ENCODE measurements around the gene IFI27.

The IFI27 gene

DNA sequence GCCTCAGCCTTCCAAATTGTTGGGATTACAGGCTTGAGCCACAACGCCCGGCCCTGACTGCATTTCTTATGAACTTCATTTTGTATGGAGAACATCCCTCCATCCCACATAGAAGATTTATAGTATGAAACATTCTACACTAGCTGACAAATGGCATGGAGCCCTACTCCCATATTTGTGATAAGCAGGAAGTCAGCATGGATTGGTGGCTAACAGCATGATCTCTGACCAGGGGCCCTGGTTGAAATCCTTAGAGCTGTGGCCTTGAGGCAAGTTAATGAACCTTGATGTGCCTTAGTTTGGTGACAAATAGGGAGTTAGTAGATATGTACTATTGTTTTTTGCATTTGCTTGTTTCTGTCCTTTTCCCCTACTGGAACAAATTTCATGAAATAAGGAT, 17.1 kb upstream of the IFI27 start:
- TF ChIP-seq, protein P1, sequence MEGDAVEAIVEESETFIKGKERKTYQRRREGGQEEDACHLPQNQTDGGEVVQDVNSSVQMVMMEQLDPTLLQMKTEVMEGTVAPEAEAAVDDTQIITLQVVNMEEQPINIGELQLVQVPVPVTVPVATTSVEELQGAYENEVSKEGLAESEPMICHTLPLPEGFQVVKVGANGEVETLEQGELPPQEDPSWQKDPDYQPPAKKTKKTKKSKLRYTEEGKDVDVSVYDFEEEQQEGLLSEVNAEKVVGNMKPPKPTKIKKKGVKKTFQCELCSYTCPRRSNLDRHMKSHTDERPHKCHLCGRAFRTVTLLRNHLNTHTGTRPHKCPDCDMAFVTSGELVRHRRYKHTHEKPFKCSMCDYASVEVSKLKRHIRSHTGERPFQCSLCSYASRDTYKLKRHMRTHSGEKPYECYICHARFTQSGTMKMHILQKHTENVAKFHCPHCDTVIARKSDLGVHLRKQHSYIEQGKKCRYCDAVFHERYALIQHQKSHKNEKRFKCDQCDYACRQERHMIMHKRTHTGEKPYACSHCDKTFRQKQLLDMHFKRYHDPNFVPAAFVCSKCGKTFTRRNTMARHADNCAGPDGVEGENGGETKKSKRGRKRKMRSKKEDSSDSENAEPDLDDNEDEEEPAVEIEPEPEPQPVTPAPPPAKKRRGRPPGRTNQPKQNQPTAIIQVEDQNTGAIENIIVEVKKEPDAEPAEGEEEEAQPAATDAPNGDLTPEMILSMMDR (IDR thresholded peaks at IDR 0.05; ENCODE audit: low read depth, low read length): no peak
- H3K4me3 ChIP-seq (ENCODE audit: low read depth, low read length): no peak overlapping the region

DNA sequence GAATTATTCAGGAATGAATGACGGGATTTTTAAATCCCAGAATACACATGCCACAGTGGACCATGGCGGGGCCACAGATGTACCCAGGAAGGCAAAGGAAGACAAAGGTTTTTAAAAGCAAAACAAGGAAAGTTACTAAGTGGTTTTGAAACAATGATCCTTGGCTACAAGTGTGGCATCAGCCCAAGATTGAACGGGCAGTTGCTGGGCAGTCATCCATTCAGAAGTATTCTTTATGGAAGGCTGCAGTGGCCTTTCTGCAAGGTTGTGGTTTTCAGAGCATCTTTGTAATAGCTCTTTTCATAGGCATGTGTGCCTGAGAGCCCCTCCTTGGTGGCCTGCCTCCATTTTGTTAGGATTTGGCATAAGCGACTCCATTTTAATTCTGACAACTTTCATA, 13.4 kb upstream of the IFI27 start:
- TF ChIP-seq, protein P1 (IDR thresholded peaks at IDR 0.05; ENCODE audit: low read depth, low read length): no peak

DNA sequence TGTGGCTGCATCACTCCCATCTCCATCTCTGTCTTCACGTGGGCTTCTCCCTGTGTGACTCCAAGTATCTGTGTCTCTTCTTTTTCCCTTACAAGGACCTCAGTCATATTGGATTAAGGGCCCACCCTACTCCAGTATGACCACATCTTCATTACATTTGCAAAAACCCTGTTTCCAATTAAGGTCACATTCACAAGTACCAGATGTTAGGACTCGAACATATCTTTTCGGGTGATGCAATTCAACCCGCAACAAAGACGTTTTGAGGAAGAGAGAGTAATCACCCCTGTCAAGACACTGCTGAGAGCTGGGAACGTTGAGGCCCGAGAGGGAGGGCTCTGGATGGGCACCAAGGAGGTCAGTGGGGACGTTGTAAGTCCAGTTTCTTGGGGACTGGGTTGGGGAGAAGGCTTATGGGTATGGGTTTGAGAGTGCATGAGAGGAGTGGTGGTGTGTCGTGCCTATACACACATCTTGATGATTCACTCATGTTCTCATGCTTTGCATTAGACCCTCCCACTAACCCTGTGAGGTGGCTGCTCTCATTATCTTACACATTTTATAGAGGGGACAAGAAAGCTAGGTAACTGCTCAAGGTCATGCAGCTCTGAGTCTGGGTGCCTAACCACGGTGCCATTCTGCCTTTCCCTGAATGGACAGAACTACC, 12.1 kb upstream of the IFI27 start:
- H3K4me3 ChIP-seq (ENCODE audit: low read depth, low read length): no peak overlapping the region
- TF ChIP-seq, protein P1 (IDR thresholded peaks at IDR 0.05; ENCODE audit: low read depth, low read length): no peak

More for the DNA sequence above, 13.4 kb upstream of the IFI27 start:
- H3K4me3 ChIP-seq (ENCODE audit: low read depth, low read length): no peak overlapping the region

GRCh38 chr14:94099006-94099405, 11.5 kb upstream of the IFI27 start:
- TF ChIP-seq, protein P1 (IDR thresholded peaks at IDR 0.05; ENCODE audit: low read depth, low read length): no peak
- H3K4me3 ChIP-seq (ENCODE audit: low read depth, low read length): no peak overlapping the region

- TF ChIP-seq, protein P1 (IDR thresholded peaks at IDR 0.05; ENCODE audit: low read depth, low read length): no peak
- H3K4me3 ChIP-seq (ENCODE audit: low read depth, low read length): no peak overlapping the region
These were observed 9.7 kb upstream of the IFI27 start for GRCh38 chr14:94100847-94101246.

DNA sequence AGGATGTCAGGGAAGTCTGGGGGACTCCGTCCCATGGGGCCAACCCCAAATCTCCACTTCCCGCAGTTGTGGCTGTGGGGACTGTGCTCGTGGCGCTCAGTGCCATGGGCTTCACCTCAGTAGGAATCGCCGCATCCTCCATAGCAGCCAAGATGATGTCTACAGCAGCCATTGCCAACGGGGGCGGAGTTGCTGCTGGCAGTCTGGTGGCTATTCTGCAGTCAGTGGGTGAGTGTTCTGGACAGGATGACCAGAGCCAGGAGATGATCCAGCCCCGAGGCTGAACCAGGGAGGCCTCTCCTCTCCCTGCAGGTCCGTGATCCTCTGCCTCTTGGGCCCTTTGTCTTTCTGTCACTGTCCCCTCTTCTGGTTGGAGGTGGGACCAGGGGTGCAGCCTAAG, 8.8 kb upstream of the IFI27 start:
- H3K4me3 ChIP-seq (ENCODE audit: low read depth, low read length): no peak overlapping the region
- TF ChIP-seq, protein P1 (IDR thresholded peaks at IDR 0.05; ENCODE audit: low read depth, low read length): no peak

- TF ChIP-seq, protein P1 (IDR thresholded peaks at IDR 0.05; ENCODE audit: low read depth, low read length): no peak
- H3K4me3 ChIP-seq (ENCODE audit: low read depth, low read length): no peak overlapping the region
These were observed 7.6 kb upstream of the IFI27 start for GRCh38 chr14:94102768-94103482.

Measured in WI38 (cell line).